ENCODE data around the gene SEMA3D. TPM values are rescaled to one million over a fixed set of nuclear protein-coding genes. Genes with fewer than 3 reads are reported as not detected.

The SEMA3D gene
- total and polyA plus RNA-seq, 2 experiments from 2014 or later = 1.5 to 7.2 TPM

DNA sequence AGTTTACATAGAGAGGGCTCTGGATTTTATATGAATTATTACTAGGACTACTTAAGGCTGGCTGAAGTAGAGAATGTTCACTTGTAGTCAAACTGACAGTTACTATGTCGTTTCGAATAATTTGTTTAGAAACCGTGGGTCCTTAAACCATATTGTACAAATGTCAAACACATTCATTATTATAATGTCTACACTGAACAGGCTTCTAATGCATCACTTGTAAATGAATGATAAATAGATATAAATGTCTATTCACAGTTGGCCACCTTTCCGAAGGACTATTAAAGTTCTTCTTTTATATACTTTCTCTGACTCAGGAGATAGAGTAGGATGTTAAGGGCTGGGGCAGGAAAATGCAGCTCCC is 95.3 kb downstream of the SEMA3D start:
- H3K27ac Mint-ChIP-seq = no peak overlapping the region
- H3K4me1 Mint-ChIP-seq = no peaks in the 10 kb centered on the region
- TF ChIP-seq ZNF331 (CRISPR knock-in tag; IDR thresholded peaks at IDR 0.05; ENCODE audit: low read depth) (no peak), CTCF (conservative IDR thresholded peaks at IDR 0.05; ENCODE audit: low read depth in 2 of 2) (no peak), STAT1 (IDR thresholded peaks at IDR 0.05; ENCODE audit: unreplicated experiment) (no peak), NANOG (IDR thresholded peaks at IDR 0.05; ENCODE audit: borderline replicate concordance) (no peak), JUNB (IDR thresholded peaks at IDR 0.05; ENCODE audit: unreplicated experiment) (no peak), ETS1 (IDR thresholded peaks at IDR 0.05) (no peak), EZH2 (IDR thresholded peaks at IDR 0.05; ENCODE audit: low read depth, unreplicated experiment) (no peak), EZH2phosphoT487 (IDR thresholded peaks at IDR 0.05; ENCODE audit: unreplicated experiment) (no peak), ZNF114 (CRISPR knock-in tag; IDR thresholded peaks at IDR 0.05) (no peak), CREB1 (CRISPR knock-in tag; IDR thresholded peaks at IDR 0.05; ENCODE audit: low read depth) (no peak), POLR2AphosphoS5 (IDR thresholded peaks at IDR 0.05; ENCODE audit: low read depth) (no peak)
- TF ChIP-seq, protein P1, sequence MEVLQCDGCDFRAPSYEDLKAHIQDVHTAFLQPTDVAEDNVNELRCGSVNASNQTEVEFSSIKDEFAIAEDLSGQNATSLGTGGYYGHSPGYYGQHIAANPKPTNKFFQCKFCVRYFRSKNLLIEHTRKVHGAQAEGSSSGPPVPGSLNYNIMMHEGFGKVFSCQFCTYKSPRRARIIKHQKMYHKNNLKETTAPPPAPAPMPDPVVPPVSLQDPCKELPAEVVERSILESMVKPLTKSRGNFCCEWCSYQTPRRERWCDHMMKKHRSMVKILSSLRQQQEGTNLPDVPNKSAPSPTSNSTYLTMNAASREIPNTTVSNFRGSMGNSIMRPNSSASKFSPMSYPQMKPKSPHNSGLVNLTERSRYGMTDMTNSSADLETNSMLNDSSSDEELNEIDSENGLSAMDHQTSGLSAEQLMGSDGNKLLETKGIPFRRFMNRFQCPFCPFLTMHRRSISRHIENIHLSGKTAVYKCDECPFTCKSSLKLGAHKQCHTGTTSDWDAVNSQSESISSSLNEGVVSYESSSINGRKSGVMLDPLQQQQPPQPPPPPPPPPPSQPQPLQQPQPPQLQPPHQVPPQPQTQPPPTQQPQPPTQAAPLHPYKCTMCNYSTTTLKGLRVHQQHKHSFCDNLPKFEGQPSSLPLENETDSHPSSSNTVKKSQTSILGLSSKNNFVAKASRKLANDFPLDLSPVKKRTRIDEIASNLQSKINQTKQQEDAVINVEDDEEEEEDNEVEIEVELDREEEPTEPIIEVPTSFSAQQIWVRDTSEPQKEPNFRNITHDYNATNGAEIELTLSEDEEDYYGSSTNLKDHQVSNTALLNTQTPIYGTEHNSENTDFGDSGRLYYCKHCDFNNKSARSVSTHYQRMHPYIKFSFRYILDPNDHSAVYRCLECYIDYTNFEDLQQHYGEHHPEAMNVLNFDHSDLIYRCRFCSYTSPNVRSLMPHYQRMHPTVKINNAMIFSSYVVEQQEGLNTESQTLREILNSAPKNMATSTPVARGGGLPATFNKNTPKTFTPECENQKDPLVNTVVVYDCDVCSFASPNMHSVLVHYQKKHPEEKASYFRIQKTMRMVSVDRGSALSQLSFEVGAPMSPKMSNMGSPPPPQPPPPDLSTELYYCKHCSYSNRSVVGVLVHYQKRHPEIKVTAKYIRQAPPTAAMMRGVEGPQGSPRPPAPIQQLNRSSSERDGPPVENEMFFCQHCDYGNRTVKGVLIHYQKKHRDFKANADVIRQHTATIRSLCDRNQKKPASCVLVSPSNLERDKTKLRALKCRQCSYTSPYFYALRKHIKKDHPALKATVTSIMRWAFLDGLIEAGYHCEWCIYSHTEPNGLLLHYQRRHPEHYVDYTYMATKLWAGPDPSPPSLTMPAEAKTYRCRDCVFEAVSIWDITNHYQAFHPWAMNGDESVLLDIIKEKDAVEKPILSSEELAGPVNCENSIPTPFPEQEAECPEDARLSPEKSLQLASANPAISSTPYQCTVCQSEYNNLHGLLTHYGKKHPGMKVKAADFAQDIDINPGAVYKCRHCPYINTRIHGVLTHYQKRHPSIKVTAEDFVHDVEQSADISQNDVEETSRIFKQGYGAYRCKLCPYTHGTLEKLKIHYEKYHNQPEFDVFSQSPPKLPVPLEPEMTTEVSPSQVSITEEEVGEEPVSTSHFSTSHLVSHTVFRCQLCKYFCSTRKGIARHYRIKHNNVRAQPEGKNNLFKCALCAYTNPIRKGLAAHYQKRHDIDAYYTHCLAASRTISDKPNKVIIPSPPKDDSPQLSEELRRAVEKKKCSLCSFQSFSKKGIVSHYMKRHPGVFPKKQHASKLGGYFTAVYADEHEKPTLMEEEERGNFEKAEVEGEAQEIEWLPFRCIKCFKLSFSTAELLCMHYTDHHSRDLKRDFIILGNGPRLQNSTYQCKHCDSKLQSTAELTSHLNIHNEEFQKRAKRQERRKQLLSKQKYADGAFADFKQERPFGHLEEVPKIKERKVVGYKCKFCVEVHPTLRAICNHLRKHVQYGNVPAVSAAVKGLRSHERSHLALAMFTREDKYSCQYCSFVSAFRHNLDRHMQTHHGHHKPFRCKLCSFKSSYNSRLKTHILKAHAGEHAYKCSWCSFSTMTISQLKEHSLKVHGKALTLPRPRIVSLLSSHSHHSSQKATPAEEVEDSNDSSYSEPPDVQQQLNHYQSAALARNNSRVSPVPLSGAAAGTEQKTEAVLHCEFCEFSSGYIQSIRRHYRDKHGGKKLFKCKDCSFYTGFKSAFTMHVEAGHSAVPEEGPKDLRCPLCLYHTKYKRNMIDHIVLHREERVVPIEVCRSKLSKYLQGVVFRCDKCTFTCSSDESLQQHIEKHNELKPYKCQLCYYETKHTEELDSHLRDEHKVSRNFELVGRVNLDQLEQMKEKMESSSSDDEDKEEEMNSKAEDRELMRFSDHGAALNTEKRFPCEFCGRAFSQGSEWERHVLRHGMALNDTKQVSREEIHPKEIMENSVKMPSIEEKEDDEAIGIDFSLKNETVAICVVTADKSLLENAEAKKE (CRISPR knock-in tag; IDR thresholded peaks at IDR 0.05) = no peak
- TF ChIP-seq, protein P2, sequence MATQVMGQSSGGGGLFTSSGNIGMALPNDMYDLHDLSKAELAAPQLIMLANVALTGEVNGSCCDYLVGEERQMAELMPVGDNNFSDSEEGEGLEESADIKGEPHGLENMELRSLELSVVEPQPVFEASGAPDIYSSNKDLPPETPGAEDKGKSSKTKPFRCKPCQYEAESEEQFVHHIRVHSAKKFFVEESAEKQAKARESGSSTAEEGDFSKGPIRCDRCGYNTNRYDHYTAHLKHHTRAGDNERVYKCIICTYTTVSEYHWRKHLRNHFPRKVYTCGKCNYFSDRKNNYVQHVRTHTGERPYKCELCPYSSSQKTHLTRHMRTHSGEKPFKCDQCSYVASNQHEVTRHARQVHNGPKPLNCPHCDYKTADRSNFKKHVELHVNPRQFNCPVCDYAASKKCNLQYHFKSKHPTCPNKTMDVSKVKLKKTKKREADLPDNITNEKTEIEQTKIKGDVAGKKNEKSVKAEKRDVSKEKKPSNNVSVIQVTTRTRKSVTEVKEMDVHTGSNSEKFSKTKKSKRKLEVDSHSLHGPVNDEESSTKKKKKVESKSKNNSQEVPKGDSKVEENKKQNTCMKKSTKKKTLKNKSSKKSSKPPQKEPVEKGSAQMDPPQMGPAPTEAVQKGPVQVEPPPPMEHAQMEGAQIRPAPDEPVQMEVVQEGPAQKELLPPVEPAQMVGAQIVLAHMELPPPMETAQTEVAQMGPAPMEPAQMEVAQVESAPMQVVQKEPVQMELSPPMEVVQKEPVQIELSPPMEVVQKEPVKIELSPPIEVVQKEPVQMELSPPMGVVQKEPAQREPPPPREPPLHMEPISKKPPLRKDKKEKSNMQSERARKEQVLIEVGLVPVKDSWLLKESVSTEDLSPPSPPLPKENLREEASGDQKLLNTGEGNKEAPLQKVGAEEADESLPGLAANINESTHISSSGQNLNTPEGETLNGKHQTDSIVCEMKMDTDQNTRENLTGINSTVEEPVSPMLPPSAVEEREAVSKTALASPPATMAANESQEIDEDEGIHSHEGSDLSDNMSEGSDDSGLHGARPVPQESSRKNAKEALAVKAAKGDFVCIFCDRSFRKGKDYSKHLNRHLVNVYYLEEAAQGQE (IDR thresholded peaks at IDR 0.05; ENCODE audit: unreplicated experiment) = no peak

More for the DNA sequence above, 95.3 kb downstream of the SEMA3D start:
- H3K36me3 Mint-ChIP-seq (ENCODE audit: low read depth) = no peaks in the 10 kb centered on the region
- Histone ChIP-seq H3K4me2 (no peak overlapping the region), H3K79me2 (replicated peaks; ENCODE audit: insufficient read depth) (no peaks in the 10 kb centered on the region), H3K27me3 (ENCODE audit: insufficient read depth) (no peaks in the 10 kb centered on the region), H3K4me3 (no peak overlapping the region), H4K20me1 (replicated peaks; ENCODE audit: insufficient read depth) (no peaks in the 10 kb centered on the region), H3K9me2 (ENCODE audit: insufficient read depth) (no peaks in the 10 kb centered on the region), H3K36me3 (ENCODE audit: insufficient read depth) (no peaks in the 10 kb centered on the region), H3K4me1 (ENCODE audit: insufficient read depth) (no peaks in the 10 kb centered on the region), H3K27ac (ENCODE audit: low read depth) (no peak overlapping the region), H3F3A (replicated peaks; ENCODE audit: low read depth) (no peaks in the 10 kb centered on the region), H2AFZ (no peak overlapping the region)
- no peak overlapping the region for H3K4me3 Mint-ChIP-seq
- H3K27me3 Mint-ChIP-seq (ENCODE audit: insufficient read depth, low read depth, poor library complexity) = no peaks in the 10 kb centered on the region
- ATAC-seq = no peak
- H3K9me3 Mint-ChIP-seq = no peaks in the 10 kb centered on the region
- no peak for DNase-seq (ENCODE audit: low spot score)

All from GM23338 (cell line).